SK-N-SH (cell line): ENCODE data around the gene HBEGF. TPM values are rescaled to one million over a fixed set of nuclear protein-coding genes. Genes with fewer than 3 reads are reported as not detected.
A peak's percentile ranks its signal among the peaks of the same experiment; 100 is the strongest.

ENCODE experiments used
- CTCF ChIA-PET: fragments of 300-600, 350-600 bp; formaldehyde crosslinking; extraction: SDS; loops from one replicate; lab custom pipeline; 2021; lab: Yijun Ruan, JAX
- POLR2A ChIA-PET: fragments of 350-600 bp; sonication (Branson Sonifier 250); formaldehyde crosslinking; extraction: SDS; loops from one replicate; lab custom pipeline; 2020; ENCODE audit warnings: antibody characterized with exemption, inconsistent platforms; lab: Yijun Ruan, JAX
- DNase-seq: peaks from one replicate; pipeline ENCODE4 v3.0.0; 2012
- H2AFZ ChIP-seq: fragments of 200-600 bp; sonication (generic); 2 replicates; pipeline ENCODE4 v1.8.1; 2016; ENCODE audit warnings: antibody characterized with exemption, mild to moderate bottlenecking, low read depth
- H3F3A ChIP-seq: fragments of 200-600 bp; sonication (generic); replicated peaks from 2 replicates; pipeline ENCODE3; 2016; ENCODE audit warnings: antibody characterized with exemption, mild to moderate bottlenecking; ENCODE audit not compliant: insufficient read depth
- H3K27ac ChIP-seq, 2 experiments: fragments of 200-500 bp in 1 of 2; fragments of 200-600 bp in 1 of 2; sonication (Bioruptor generic) in 1 of 2; sonication (generic), shearing (Covaris generic) in 1 of 2; 2 replicates each; pipeline versions ENCODE4 v1.5.1 to v1.6.1; 2014 to 2016; ENCODE audit warnings: low read depth in 2 of 2, inconsistent platforms in 1 of 2, low read length in 1 of 2, mild to moderate bottlenecking in 1 of 2, mixed read lengths in 1 of 2
- H3K27me3 ChIP-seq: fragments of 200-600 bp; sonication (generic), shearing (Covaris generic); 2 replicates; pipeline ENCODE4 v1.6.1; 2016; ENCODE audit warnings: mixed run types; ENCODE audit not compliant: insufficient read depth
- H3K36me3 ChIP-seq, 2 experiments: fragments of 200-500 bp in 1 of 2; fragments of 200-600 bp in 1 of 2; sonication (Bioruptor generic) in 1 of 2; sonication (generic) in 1 of 2; replicated peaks in 1 of 2; 2 replicates each; pipeline versions ENCODE3 to v1.5.1; 2014 to 2016; ENCODE audit warnings: low read length in 1 of 2, mild to moderate bottlenecking in 1 of 2; ENCODE audit not compliant: insufficient read depth in 2 of 2, control insufficient read depth in 1 of 2
- H3K4me1 ChIP-seq, 2 experiments: fragments of 200-500 bp in 1 of 2; fragments of 200-600 bp in 1 of 2; sonication (Bioruptor generic) in 1 of 2; sonication (generic), shearing (Covaris generic) in 1 of 2; 2 replicates each; pipeline versions ENCODE4 v1.5.1 to v1.6.1; 2014 to 2016; ENCODE audit warnings: low read depth in 1 of 2, low read length in 1 of 2, mixed run types in 1 of 2; ENCODE audit not compliant: insufficient read depth in 2 of 2, control insufficient read depth in 1 of 2
- H3K4me2 ChIP-seq: fragments of 200-600 bp; sonication (generic), shearing (Covaris generic); 2 replicates; pipeline ENCODE4 v1.6.1; 2017; ENCODE audit warnings: mixed run types
- H3K4me3 ChIP-seq, 2 experiments: fragments of 200-500 bp in 1 of 2; fragments of 200-600 bp in 1 of 2; sonication (Bioruptor generic) in 1 of 2; sonication (generic), shearing (Covaris generic) in 1 of 2; 2 replicates each; pipeline versions ENCODE4 v1.5.1 to v1.8.1; 2014 to 2016; ENCODE audit warnings: low read depth in 2 of 2, inconsistent platforms in 1 of 2, low read length in 1 of 2, mild to moderate bottlenecking in 1 of 2, mixed read lengths in 1 of 2, moderate library complexity in 1 of 2
- H3K79me2 ChIP-seq: fragments of 200-600 bp; sonication (generic); 2 replicates; pipeline ENCODE4 v1.8.1; 2017; ENCODE audit warnings: mild to moderate bottlenecking; ENCODE audit not compliant: insufficient read depth
- H3K9ac ChIP-seq: fragments of 200-600 bp; sonication (generic); 2 replicates; pipeline ENCODE4 v1.6.1; 2017; ENCODE audit warnings: mixed run types
- H3K9me2 ChIP-seq: fragments of 200-600 bp; sonication (generic); 2 replicates; pipeline ENCODE4 v1.6.1; 2017; ENCODE audit warnings: mixed run types
- H3K9me3 ChIP-seq: fragments of 200-600 bp; sonication (generic); 2 replicates; pipeline ENCODE4 v1.6.1; 2017; ENCODE audit warnings: mixed run types, mild to moderate bottlenecking, moderate library complexity
- H4K20me1 ChIP-seq: fragments of 200-600 bp; sonication (generic); 2 replicates; pipeline ENCODE4 v1.6.1; 2017; ENCODE audit warnings: mild to moderate bottlenecking, mixed run types; ENCODE audit not compliant: insufficient read depth
- CHD2 ChIP-seq: fragments of 150-350 bp; IDR thresholded peaks from 2 replicates; pipeline ENCODE4 v1.6.1; 2018; ENCODE audit warnings: low read length; ENCODE audit not compliant: partially characterized antibody
- EP300 ChIP-seq, 2 experiments: IDR thresholded peaks; 2 replicates each; pipeline versions ENCODE4 v1.4.0 to v1.6.1; 2012; ENCODE audit warnings: borderline replicate concordance in 1 of 2, low read depth in 1 of 2, low read length in 1 of 2
- FOXJ3 ChIP-seq: sonication (generic); formaldehyde crosslinking; IDR thresholded peaks from 2 replicates; pipeline ENCODE4 v1.5.1; 2020; ENCODE audit warnings: mild to moderate bottlenecking, missing genetic modification reagents
- GABPA ChIP-seq: IDR thresholded peaks from 2 replicates; pipeline ENCODE4 v1.4.0; 2012; ENCODE audit warnings: low read depth, mild to moderate bottlenecking
- GATA2 ChIP-seq: sonication (generic); formaldehyde crosslinking; IDR thresholded peaks from 2 replicates; pipeline ENCODE4 v1.5.0; 2020; ENCODE audit warnings: mild to moderate bottlenecking, missing genetic modification reagents
- MEF2A ChIP-seq: IDR thresholded peaks from 2 replicates; pipeline ENCODE4 v1.4.0; 2012; ENCODE audit warnings: low read depth, borderline replicate concordance
- MXI1 ChIP-seq: IDR thresholded peaks from 2 replicates; pipeline ENCODE4 v1.6.1; 2012; ENCODE audit warnings: mild to moderate bottlenecking, low read depth, low read length, improper control_type of control experiment
- NRF1 ChIP-seq: IDR thresholded peaks from 2 replicates; pipeline ENCODE4 v1.6.1; 2012; ENCODE audit warnings: low read depth, mild to moderate bottlenecking, low read length
- RCOR1 ChIP-seq: fragments of 150-350 bp; IDR thresholded peaks from 2 replicates; pipeline ENCODE4 v1.6.1; 2017; ENCODE audit warnings: antibody characterized with exemption, low read length
- SIN3A ChIP-seq: IDR thresholded peaks from 2 replicates; pipeline ENCODE4 v1.6.1; 2012; ENCODE audit warnings: low read depth, mild to moderate bottlenecking, low read length, moderate library complexity, borderline replicate concordance
- SMC3 ChIP-seq: IDR thresholded peaks from 2 replicates; pipeline ENCODE4 v1.6.1; 2012; ENCODE audit warnings: low read depth, low read length, improper control_type of control experiment
- TCF12 ChIP-seq: IDR thresholded peaks from 2 replicates; pipeline ENCODE4 v1.4.0; 2012
- TEAD4 ChIP-seq: IDR thresholded peaks from 2 replicates; pipeline ENCODE4 v1.4.0; 2012; ENCODE audit warnings: mild to moderate bottlenecking, borderline replicate concordance; ENCODE audit not compliant: insufficient read depth
- YY1 ChIP-seq: IDR thresholded peaks from 2 replicates; pipeline ENCODE4 v1.4.0; 2012; ENCODE audit warnings: low read depth, mild to moderate bottlenecking
- WGBS: methylation state at CpG from one replicate; pipeline ENCODE4 v1.1.6; 2017; ENCODE audit warnings: low lambda C conversion rate; 5-methylcytosine and 5-hydroxymethylcytosine counted together
- polyA plus RNA-seq, 3 experiments: library from polyadenylated mRNA; depleted of rRNA; stranded (reverse); fragments of >200 nt; gene quantifications; 2 replicates each; pipeline ENCODE4 v1.2.3, GENCODE V29; 2012
- TF ChIP-seq, protein P1 (sequence below): fragments of 150-350 bp; IDR thresholded peaks from 2 replicates; pipeline ENCODE4 v1.6.1; 2017; ENCODE audit warnings: antibody characterized with exemption, low read length, low read depth, borderline replicate concordance
- TF ChIP-seq, protein P2 (sequence below): IDR thresholded peaks from 2 replicates; pipeline ENCODE4; 2012
- TF ChIP-seq, protein P3 (sequence below): IDR thresholded peaks from 2 replicates; pipeline ENCODE4 v1.4.0; 2012; ENCODE audit warnings: low read depth, borderline replicate concordance
- TF ChIP-seq, protein P4 (sequence below): IDR thresholded peaks from 2 replicates; pipeline ENCODE4 v1.6.1; 2012; ENCODE audit warnings: mild to moderate bottlenecking, low read depth, low read length, moderate library complexity
- TF ChIP-seq, protein P5 (sequence below): fragments of 200-600 bp; sonication (generic); IDR thresholded peaks from 2 replicates; pipeline ENCODE4 v1.6.1; 2017; ENCODE audit warnings: antibody characterized with exemption, mild to moderate bottlenecking, moderate library complexity

HBEGF gene
- polyA plus RNA-seq, 1 of the 3 experiments (the other 2 are of a cell fraction) = 59.8 TPM

DNA sequence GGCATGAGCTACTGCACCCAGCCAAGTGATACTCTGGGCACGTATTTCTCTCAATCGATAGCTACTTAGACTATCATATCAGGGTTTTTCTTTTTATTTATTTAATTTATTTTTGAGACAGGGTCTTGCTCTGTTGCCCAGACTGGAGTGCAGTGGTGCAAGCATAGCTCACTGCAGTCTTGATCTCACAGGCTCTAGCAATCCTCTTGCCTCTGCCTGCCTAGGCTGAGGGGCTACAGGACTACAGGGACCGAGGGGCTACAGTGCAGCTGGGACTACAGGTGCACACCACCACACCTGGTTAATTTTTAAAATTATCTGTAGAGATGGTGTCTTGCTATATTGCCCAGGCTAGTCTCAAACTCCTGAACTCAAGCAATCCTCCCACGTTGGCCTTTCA is 34.9 kb upstream of the HBEGF start (continued):
- TF ChIP-seq, protein P1, sequence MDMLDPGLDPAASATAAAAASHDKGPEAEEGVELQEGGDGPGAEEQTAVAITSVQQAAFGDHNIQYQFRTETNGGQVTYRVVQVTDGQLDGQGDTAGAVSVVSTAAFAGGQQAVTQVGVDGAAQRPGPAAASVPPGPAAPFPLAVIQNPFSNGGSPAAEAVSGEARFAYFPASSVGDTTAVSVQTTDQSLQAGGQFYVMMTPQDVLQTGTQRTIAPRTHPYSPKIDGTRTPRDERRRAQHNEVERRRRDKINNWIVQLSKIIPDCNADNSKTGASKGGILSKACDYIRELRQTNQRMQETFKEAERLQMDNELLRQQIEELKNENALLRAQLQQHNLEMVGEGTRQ = no peak
- TF ChIP-seq EP300 (IDR thresholded peaks at IDR 0.05; ENCODE audit: borderline replicate concordance in 1 of 2, low read depth in 1 of 2, low read length in 1 of 2) (no peak), SMC3 (no peak), RCOR1 (no peak), SIN3A (no peak), CHD2 (no peak), NRF1 (no peak), TCF12 (no peak), TEAD4 (no peak)
- TF ChIP-seq, protein P2, sequence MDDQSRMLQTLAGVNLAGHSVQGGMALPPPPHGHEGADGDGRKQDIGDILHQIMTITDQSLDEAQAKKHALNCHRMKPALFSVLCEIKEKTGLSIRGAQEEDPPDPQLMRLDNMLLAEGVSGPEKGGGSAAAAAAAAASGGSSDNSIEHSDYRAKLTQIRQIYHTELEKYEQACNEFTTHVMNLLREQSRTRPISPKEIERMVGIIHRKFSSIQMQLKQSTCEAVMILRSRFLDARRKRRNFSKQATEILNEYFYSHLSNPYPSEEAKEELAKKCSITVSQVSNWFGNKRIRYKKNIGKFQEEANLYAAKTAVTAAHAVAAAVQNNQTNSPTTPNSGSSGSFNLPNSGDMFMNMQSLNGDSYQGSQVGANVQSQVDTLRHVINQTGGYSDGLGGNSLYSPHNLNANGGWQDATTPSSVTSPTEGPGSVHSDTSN = no peak

DNA sequence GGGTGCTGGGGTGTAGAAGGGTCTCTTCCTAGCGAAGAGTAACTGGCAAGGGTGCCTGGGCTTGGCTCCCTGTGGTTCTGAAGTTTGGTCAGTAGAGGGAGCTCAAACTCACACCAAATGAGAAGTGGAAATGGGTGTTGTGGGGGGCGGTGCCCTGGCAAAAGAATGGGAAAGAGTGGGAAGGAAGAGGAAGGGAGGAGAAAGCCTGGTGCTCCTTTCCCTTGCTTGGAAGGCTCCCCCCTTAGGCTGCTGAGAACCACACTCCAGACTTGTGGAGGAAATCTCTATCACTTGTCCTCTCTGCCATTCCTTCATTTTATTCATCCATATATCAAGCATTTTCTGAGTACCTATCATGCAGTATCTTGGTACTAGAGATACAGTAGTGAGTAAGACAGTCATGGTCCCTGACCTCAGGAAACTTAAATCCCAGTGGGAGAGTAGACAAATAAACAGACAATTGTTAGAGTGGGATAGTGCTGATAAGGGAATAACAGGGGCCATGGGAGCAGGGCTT is 26.6 kb upstream of the HBEGF start:
- Histone ChIP-seq H3K9me2 (no peaks in the 10 kb centered on the region), H3K4me3 (no peak overlapping the region; a peak in 1 of 4 replicates), H3F3A (peaks cover 3% of the 10 kb centered on the region), H3K79me2 (no peaks in the 10 kb centered on the region), H2AFZ (peak overlapping the region; percentile 84; the same call in 1 of the 2 replicates), H3K4me2 (no peak overlapping the region), H3K27me3 (no peaks in the 10 kb centered on the region), H3K9me3 (no peaks in the 10 kb centered on the region), H3K36me3 (no peaks in the 10 kb centered on the region), H3K9ac (no peak overlapping the region), H3K4me1 (no peaks in the 10 kb centered on the region; a peak in 1 of 4 replicates), H3K27ac (no peak overlapping the region), H4K20me1 (no peaks in the 10 kb centered on the region)
- WGBS = 35% methylated on average over 2 of the region's 2 CpGs
- peak; percentile 79 for DNase-seq
- CTCF ChIA-PET = interaction anchor here (0.5 to 3.0 kb wide), 42 partner anchors 8 to 410 kb away, joined by 3 to 20 read pairs (median 4); partner anchors contain the start of genes HARS1, HARS2, HBEGF and SLC4A9
- POLR2A ChIA-PET = interaction anchor here (0.8 kb wide), 1 partner anchor 274 kb away, joined by 3 read pairs; the partner anchor contains the start of genes IK and NDUFA2
- TF ChIP-seq GATA2 (CRISPR knock-in tag) = no peak
- TF ChIP-seq FOXJ3 = no peak
- TF ChIP-seq MXI1 = peak; percentile 35; the same call in 1 of the 2 replicates
- TF ChIP-seq SIN3A = no peak
- TF ChIP-seq EP300 (IDR thresholded peaks at IDR 0.05; ENCODE audit: borderline replicate concordance in 1 of 2, low read depth in 1 of 2, low read length in 1 of 2) = no peak
- TF ChIP-seq, protein P3, sequence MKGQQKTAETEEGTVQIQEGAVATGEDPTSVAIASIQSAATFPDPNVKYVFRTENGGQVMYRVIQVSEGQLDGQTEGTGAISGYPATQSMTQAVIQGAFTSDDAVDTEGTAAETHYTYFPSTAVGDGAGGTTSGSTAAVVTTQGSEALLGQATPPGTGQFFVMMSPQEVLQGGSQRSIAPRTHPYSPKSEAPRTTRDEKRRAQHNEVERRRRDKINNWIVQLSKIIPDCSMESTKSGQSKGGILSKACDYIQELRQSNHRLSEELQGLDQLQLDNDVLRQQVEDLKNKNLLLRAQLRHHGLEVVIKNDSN = no peak
- TF ChIP-seq, protein P1 = no peak
- peak; percentile 65 for TF ChIP-seq SMC3
- TF ChIP-seq, protein P4, sequence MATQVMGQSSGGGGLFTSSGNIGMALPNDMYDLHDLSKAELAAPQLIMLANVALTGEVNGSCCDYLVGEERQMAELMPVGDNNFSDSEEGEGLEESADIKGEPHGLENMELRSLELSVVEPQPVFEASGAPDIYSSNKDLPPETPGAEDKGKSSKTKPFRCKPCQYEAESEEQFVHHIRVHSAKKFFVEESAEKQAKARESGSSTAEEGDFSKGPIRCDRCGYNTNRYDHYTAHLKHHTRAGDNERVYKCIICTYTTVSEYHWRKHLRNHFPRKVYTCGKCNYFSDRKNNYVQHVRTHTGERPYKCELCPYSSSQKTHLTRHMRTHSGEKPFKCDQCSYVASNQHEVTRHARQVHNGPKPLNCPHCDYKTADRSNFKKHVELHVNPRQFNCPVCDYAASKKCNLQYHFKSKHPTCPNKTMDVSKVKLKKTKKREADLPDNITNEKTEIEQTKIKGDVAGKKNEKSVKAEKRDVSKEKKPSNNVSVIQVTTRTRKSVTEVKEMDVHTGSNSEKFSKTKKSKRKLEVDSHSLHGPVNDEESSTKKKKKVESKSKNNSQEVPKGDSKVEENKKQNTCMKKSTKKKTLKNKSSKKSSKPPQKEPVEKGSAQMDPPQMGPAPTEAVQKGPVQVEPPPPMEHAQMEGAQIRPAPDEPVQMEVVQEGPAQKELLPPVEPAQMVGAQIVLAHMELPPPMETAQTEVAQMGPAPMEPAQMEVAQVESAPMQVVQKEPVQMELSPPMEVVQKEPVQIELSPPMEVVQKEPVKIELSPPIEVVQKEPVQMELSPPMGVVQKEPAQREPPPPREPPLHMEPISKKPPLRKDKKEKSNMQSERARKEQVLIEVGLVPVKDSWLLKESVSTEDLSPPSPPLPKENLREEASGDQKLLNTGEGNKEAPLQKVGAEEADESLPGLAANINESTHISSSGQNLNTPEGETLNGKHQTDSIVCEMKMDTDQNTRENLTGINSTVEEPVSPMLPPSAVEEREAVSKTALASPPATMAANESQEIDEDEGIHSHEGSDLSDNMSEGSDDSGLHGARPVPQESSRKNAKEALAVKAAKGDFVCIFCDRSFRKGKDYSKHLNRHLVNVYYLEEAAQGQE = no peak
- no peak for TF ChIP-seq YY1
- no peak for TF ChIP-seq MEF2A
- TF ChIP-seq NRF1 = no peak
- no peak for TF ChIP-seq TEAD4
- TF ChIP-seq, protein P5, sequence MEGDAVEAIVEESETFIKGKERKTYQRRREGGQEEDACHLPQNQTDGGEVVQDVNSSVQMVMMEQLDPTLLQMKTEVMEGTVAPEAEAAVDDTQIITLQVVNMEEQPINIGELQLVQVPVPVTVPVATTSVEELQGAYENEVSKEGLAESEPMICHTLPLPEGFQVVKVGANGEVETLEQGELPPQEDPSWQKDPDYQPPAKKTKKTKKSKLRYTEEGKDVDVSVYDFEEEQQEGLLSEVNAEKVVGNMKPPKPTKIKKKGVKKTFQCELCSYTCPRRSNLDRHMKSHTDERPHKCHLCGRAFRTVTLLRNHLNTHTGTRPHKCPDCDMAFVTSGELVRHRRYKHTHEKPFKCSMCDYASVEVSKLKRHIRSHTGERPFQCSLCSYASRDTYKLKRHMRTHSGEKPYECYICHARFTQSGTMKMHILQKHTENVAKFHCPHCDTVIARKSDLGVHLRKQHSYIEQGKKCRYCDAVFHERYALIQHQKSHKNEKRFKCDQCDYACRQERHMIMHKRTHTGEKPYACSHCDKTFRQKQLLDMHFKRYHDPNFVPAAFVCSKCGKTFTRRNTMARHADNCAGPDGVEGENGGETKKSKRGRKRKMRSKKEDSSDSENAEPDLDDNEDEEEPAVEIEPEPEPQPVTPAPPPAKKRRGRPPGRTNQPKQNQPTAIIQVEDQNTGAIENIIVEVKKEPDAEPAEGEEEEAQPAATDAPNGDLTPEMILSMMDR = peak; percentile 78
- TF ChIP-seq TCF12 = no peak
- TF ChIP-seq GABPA = peak; percentile 57
